HEK293 (cell line): ENCODE measurements around the gene GZMH.

Source experiments
- CTCF ChIA-PET: fragments of 350-600 bp; formaldehyde crosslinking; extraction: SDS; loops from one replicate; lab custom pipeline; 2021; ENCODE audit warnings: antibody characterized with exemption; lab: Yijun Ruan, JAX
- POLR2A ChIA-PET: fragments of 300-600 bp; formaldehyde crosslinking; extraction: SDS; loops from one replicate; lab custom pipeline; 2020; ENCODE audit warnings: antibody characterized with exemption, inconsistent platforms; lab: Yijun Ruan, JAX
- H3K27ac ChIP-seq: fragments of 200-500 bp; sonication (Bioruptor generic); 2 replicates; pipeline ENCODE4 v1.5.1; 2014; ENCODE audit warnings: low read depth, low read length, control low read depth, inconsistent platforms; ENCODE audit errors: extremely low read depth
- H3K36me3 ChIP-seq, 2 experiments: fragments of 200-500 bp in 1 of 2; sonication (Bioruptor generic) in 1 of 2; 1 replicate in 1 of 2; 2 replicates in 1 of 2; pipeline ENCODE4 v1.5.1; 2014 to 2017; ENCODE audit warnings: inconsistent platforms in 2 of 2, low read length in 2 of 2; ENCODE audit not compliant: control insufficient read depth in 2 of 2, insufficient read depth in 1 of 2
- H3K4me1 ChIP-seq: fragments of 200-500 bp; sonication (Bioruptor generic); 2 replicates; pipeline ENCODE4 v1.5.1; 2014; ENCODE audit warnings: mild to moderate bottlenecking, low read length, inconsistent platforms; ENCODE audit not compliant: control insufficient read depth, insufficient read depth
- H3K4me3 ChIP-seq: 2 replicates; pipeline ENCODE4 v1.5.1; 2011; ENCODE audit warnings: low read depth, mild to moderate bottlenecking, control low read depth, low read length, moderate library complexity
- H3K9me3 ChIP-seq: fragments of 200-500 bp; sonication (Bioruptor generic); 2 replicates; pipeline ENCODE4 v1.5.1; 2014; ENCODE audit warnings: low read depth, low read length, inconsistent platforms; ENCODE audit not compliant: control insufficient read depth, insufficient read depth
- FEZF1 ChIP-seq: fragments of 450-650 bp; formaldehyde crosslinking; IDR thresholded peaks from 2 replicates; pipeline ENCODE4 v1.5.1; 2016; ENCODE audit warnings: missing biosample characterization, missing genetic modification characterization
- GLIS1 ChIP-seq: fragments of 450-650 bp; formaldehyde crosslinking; IDR thresholded peaks from 2 replicates; pipeline ENCODE4 v1.5.1; 2016; ENCODE audit warnings: missing biosample characterization, missing genetic modification characterization
- KLF8 ChIP-seq: fragments of 450-650 bp; formaldehyde crosslinking; IDR thresholded peaks from 2 replicates; pipeline ENCODE4 v1.5.1; 2016; ENCODE audit warnings: missing biosample characterization, missing genetic modification characterization
- SP3 ChIP-seq: fragments of 450-650 bp; formaldehyde crosslinking; IDR thresholded peaks from 2 replicates; pipeline ENCODE4 v1.5.1; 2016; ENCODE audit warnings: missing biosample characterization, missing genetic modification characterization
- ZBTB26 ChIP-seq: fragments of 450-650 bp; formaldehyde crosslinking; optimal IDR thresholded peaks from 2 replicates; pipeline ENCODE3; 2016; ENCODE audit warnings: missing biosample characterization, mild to moderate bottlenecking, missing genetic modification characterization
- ZBTB44 ChIP-seq: fragments of 450-650 bp; IDR thresholded peaks from 2 replicates; pipeline ENCODE4 v1.5.1; 2018; ENCODE audit warnings: missing biosample characterization, mild to moderate bottlenecking, missing genetic modification characterization
- ZNF146 ChIP-seq: fragments of 450-650 bp; formaldehyde crosslinking; IDR thresholded peaks from 2 replicates; pipeline ENCODE4 v1.5.1; 2016; ENCODE audit warnings: missing biosample characterization, missing genetic modification characterization
- ZNF157 ChIP-seq: fragments of 450-650 bp; formaldehyde crosslinking; IDR thresholded peaks from 2 replicates; pipeline ENCODE4 v1.5.1; 2016; ENCODE audit warnings: missing biosample characterization, missing genetic modification characterization
- ZNF174 ChIP-seq: fragments of 450-650 bp; formaldehyde crosslinking; IDR thresholded peaks from 2 replicates; pipeline ENCODE4 v1.5.0; 2017; ENCODE audit warnings: missing biosample characterization, mild to moderate bottlenecking, missing genetic modification characterization
- ZNF184 ChIP-seq: fragments of 450-650 bp; IDR thresholded peaks from 2 replicates; pipeline ENCODE4 v1.5.1; 2018; ENCODE audit warnings: missing biosample characterization, mild to moderate bottlenecking, missing genetic modification characterization
- ZNF211 ChIP-seq: fragments of 450-650 bp; formaldehyde crosslinking; IDR thresholded peaks from 2 replicates; pipeline ENCODE4 v1.5.1; 2016; ENCODE audit warnings: low read depth, missing biosample characterization, missing genetic modification characterization
- ZNF221 ChIP-seq: fragments of 450-650 bp; formaldehyde crosslinking; IDR thresholded peaks from 2 replicates; pipeline ENCODE4 v1.5.1; 2017; ENCODE audit warnings: missing biosample characterization, missing genetic modification characterization, borderline replicate concordance
- ZNF335 ChIP-seq: fragments of 450-650 bp; formaldehyde crosslinking; conservative IDR thresholded peaks from 2 replicates; pipeline ENCODE4 v1.5.1; 2016; ENCODE audit warnings: missing biosample characterization, missing genetic modification characterization
- ZNF513 ChIP-seq: fragments of 450-650 bp; IDR thresholded peaks from 2 replicates; pipeline ENCODE4 v1.5.1; 2018; ENCODE audit warnings: missing biosample characterization, missing genetic modification characterization
- ZNF555 ChIP-seq: fragments of 450-650 bp; formaldehyde crosslinking; conservative IDR thresholded peaks from 2 replicates; pipeline ENCODE4 v1.5.1; 2017; ENCODE audit warnings: missing biosample characterization, mild to moderate bottlenecking, missing genetic modification characterization, inconsistent platforms
- ZNF768 ChIP-seq: fragments of 450-650 bp; formaldehyde crosslinking; IDR thresholded peaks from 2 replicates; pipeline ENCODE4 v1.5.1; 2018; ENCODE audit warnings: missing biosample characterization, mild to moderate bottlenecking, missing genetic modification characterization
- ZNF776 ChIP-seq: fragments of 450-650 bp; formaldehyde crosslinking; IDR thresholded peaks from 2 replicates; pipeline ENCODE4 v1.5.0; 2017; ENCODE audit warnings: missing biosample characterization, missing genetic modification characterization, borderline replicate concordance
- ZNF777 ChIP-seq: fragments of 450-650 bp; formaldehyde crosslinking; IDR thresholded peaks from 2 replicates; pipeline ENCODE4 v1.5.1; 2017; ENCODE audit warnings: missing biosample characterization, missing genetic modification characterization, borderline replicate concordance

The GZMH gene

GRCh38 chr14:24574206-24574774 is 35.2 kb downstream of the GZMH start (continued):
- TF ChIP-seq ZBTB44 (tag by site-specific recombination) (no peak), ZBTB26 (tag by site-specific recombination) (no peak)

- H3K27ac ChIP-seq: no peak overlapping the region
- H3K36me3 ChIP-seq: no peaks in the 10 kb centered on the region
- no peak overlapping the region for H3K4me3 ChIP-seq
- H3K4me1 ChIP-seq: no peaks in the 10 kb centered on the region
- CTCF ChIA-PET: no interaction called here
- POLR2A ChIA-PET: no interaction called here
- no peaks in the 10 kb centered on the region for H3K9me3 ChIP-seq
- TF ChIP-seq ZNF174 (tag by site-specific recombination) (no peak), ZNF157 (no peak), SP3 (no peak), ZNF777 (tag by site-specific recombination) (no peak), KLF8 (tag by site-specific recombination) (no peak), GLIS1 (tag by site-specific recombination) (no peak), ZNF513 (tag by site-specific recombination) (no peak), FEZF1 (no peak)
These were observed 43.2 kb downstream of the GZMH start for GRCh38 chr14:24566318-24566717.

- H3K27ac ChIP-seq: no peak overlapping the region
- ChIA-PET POLR2A (no interaction called here), CTCF (no interaction called here)
- H3K9me3 ChIP-seq: no peaks in the 10 kb centered on the region
- no peaks in the 10 kb centered on the region for H3K4me1 ChIP-seq
- TF ChIP-seq ZNF184 (no peak), ZNF768 (tag by site-specific recombination) (no peak), ZNF555 (no peak), ZNF211 (tag by site-specific recombination) (no peak), ZNF221 (tag by site-specific recombination) (no peak), ZNF335 (tag by site-specific recombination) (no peak), ZNF146 (tag by site-specific recombination) (no peak), FEZF1 (no peak), ZNF776 (tag by site-specific recombination) (no peak)
- H3K4me3 ChIP-seq: no peak overlapping the region
- H3K36me3 ChIP-seq: no peaks in the 10 kb centered on the region
These were observed 43.7 kb downstream of the GZMH start for GRCh38 chr14:24565766-24566165.
